ENCODE data around the gene TAF11. TPM values are rescaled to one million over a fixed set of nuclear protein-coding genes. Genes with fewer than 3 reads are reported as not detected.

Gene TAF11
- total and polyA plus RNA-seq, 2 of the 8 experiments (the other 6 are each of a cell fraction or from before 2014, with no cell fraction given), result 38.2 to 48.6 TPM

- TF ChIP-seq E2F6 (IDR thresholded peaks at IDR 0.05), result 0 out of 2 replicates have a peak, but pooled peaks have one; percentile 29
- TF ChIP-seq JUND (IDR thresholded peaks at IDR 0.05; ENCODE audit: low read length), result peak; percentile 87; the same call in 1 of the 2 replicates
- TF ChIP-seq SP1 (IDR thresholded peaks at IDR 0.05; ENCODE audit: low read depth, low read length), result peak; percentile 78
- TF ChIP-seq POLR2AphosphoS5 (IDR thresholded peaks at IDR 0.05; ENCODE audit: low read depth, low read length), result peak; percentile 83
- TF ChIP-seq BACH1 (IDR thresholded peaks at IDR 0.05; ENCODE audit: low read length), result no peak
- TF ChIP-seq GTF2F1 (IDR thresholded peaks at IDR 0.05; ENCODE audit: borderline replicate concordance, low read depth, low read length), result peak; percentile 90
- TF ChIP-seq HDAC2 (IDR thresholded peaks at IDR 0.05; ENCODE audit: borderline replicate concordance in 1 of 2, low read depth in 2 of 2, low read length in 2 of 2), result peak in 1 of 2 experiments; percentile 92; a peak in 2 of 4 replicates
- peak; percentile 85 for TF ChIP-seq YY1 (IDR thresholded peaks at IDR 0.05; ENCODE audit: low read depth, low read length)
- TF ChIP-seq KDM5A (IDR thresholded peaks at IDR 0.05; ENCODE audit: low read length), result peak; percentile 89
- no peak for TF ChIP-seq RNF2 (IDR thresholded peaks at IDR 0.05; ENCODE audit: borderline replicate concordance, low read depth, low read length, missing control alignments, poor library complexity, severe bottlenecking)
- peak; percentile 89 for TF ChIP-seq PHF8 (conservative IDR thresholded peaks at IDR 0.05; ENCODE audit: low read depth, low read length)
- TF ChIP-seq SP4 (IDR thresholded peaks at IDR 0.05; ENCODE audit: low read length), result 0 out of 2 replicates have a peak, but pooled peaks have one; percentile 39
- peak; percentile 91 to 97; a peak in 2 of 4 replicates for TF ChIP-seq SIN3A (conservative IDR thresholded peaks at IDR 0.05 in 1 of 2, IDR thresholded peaks at IDR 0.05 in 1 of 2; ENCODE audit: low read depth in 1 of 2, low read length in 2 of 2)
These were observed at the start of gene TAF11 (continued) for GRCh38 chr6:34887753-34888513.
